H9 (cell line): ENCODE measurements around the gene WDR83. TPM values are rescaled to one million over a fixed set of nuclear protein-coding genes. Genes with fewer than 3 reads are reported as not detected.

Experiments
- DNase-seq: peaks from one replicate; pipeline ENCODE4 v3.0.0-alpha.2; 2017
- H2AFZ ChIP-seq: one replicate; pipeline ENCODE4 v1.6.1; 2013; ENCODE audit warnings: mild to moderate bottlenecking, low read length, control low read depth, moderate library complexity
- H2AK5ac ChIP-seq: 2 replicates; pipeline ENCODE4 v1.6.1; 2013; ENCODE audit warnings: low read length, control low read depth, mixed read lengths; ENCODE audit not compliant: insufficient read length
- H2BK120ac ChIP-seq: one replicate; pipeline ENCODE4 v1.6.1; 2013; ENCODE audit warnings: low read depth, mild to moderate bottlenecking, low read length, control low read depth, inconsistent platforms; ENCODE audit not compliant: poor library complexity, severe bottlenecking
- H2BK12ac ChIP-seq: 2 replicates; pipeline ENCODE4 v1.6.1; 2013; ENCODE audit warnings: low read length, control low read depth, mixed read lengths, low read depth; ENCODE audit not compliant: insufficient read length
- H2BK15ac ChIP-seq: 2 replicates; pipeline ENCODE4 v1.6.1; 2013; ENCODE audit warnings: low read depth, low read length, control low read depth
- H2BK20ac ChIP-seq: one replicate; pipeline ENCODE4 v1.6.1; 2013; ENCODE audit warnings: low read depth, mild to moderate bottlenecking, low read length, control low read depth, inconsistent platforms; ENCODE audit not compliant: poor library complexity, severe bottlenecking
- H2BK5ac ChIP-seq: 2 replicates; pipeline ENCODE4 v1.6.1; 2013; ENCODE audit warnings: low read length, control low read depth, mixed read lengths; ENCODE audit not compliant: insufficient read length
- H3K14ac ChIP-seq: 2 replicates; pipeline ENCODE4 v1.6.1; 2013; ENCODE audit warnings: low read length, control low read depth; ENCODE audit not compliant: insufficient read depth
- H3K18ac ChIP-seq: 2 replicates; pipeline ENCODE4 v1.6.1; 2013; ENCODE audit warnings: low read depth, mild to moderate bottlenecking, mixed read lengths, low read length, control low read depth; ENCODE audit not compliant: insufficient read length
- H3K23ac ChIP-seq: 2 replicates; pipeline ENCODE4 v1.6.1; 2013; ENCODE audit warnings: low read length, control low read depth, mixed read lengths, low read depth; ENCODE audit not compliant: insufficient read length
- H3K23me2 ChIP-seq: 2 replicates; pipeline ENCODE4 v1.6.1; 2013; ENCODE audit warnings: low read depth, mild to moderate bottlenecking, mixed read lengths, low read length, control low read depth; ENCODE audit not compliant: insufficient read length, poor library complexity, severe bottlenecking
- H3K27ac ChIP-seq: 2 replicates; pipeline ENCODE4 v1.5.1; 2013; ENCODE audit warnings: low read length, control low read depth, mixed read lengths, low read depth; ENCODE audit not compliant: insufficient read length
- H3K27me3 ChIP-seq: 2 replicates; pipeline ENCODE4 v1.6.1; 2013; ENCODE audit warnings: low read length, control low read depth, inconsistent platforms; ENCODE audit not compliant: insufficient read depth
- H3K4ac ChIP-seq: 2 replicates; pipeline ENCODE4 v1.6.1; 2013; ENCODE audit warnings: low read depth, mild to moderate bottlenecking, control low read depth, inconsistent platforms, low read length, moderate library complexity
- H3K4me1 ChIP-seq: 2 replicates; pipeline ENCODE4 v1.6.1; 2013; ENCODE audit warnings: low read length, control low read depth, inconsistent platforms; ENCODE audit not compliant: insufficient read depth
- H3K4me2 ChIP-seq: 2 replicates; pipeline ENCODE4 v1.6.1; 2013; ENCODE audit warnings: low read length, control low read depth, mixed read lengths; ENCODE audit not compliant: insufficient read length, insufficient read depth
- H3K56ac ChIP-seq: 2 replicates; pipeline ENCODE4 v1.6.1; 2013; ENCODE audit warnings: low read depth, mild to moderate bottlenecking, mixed read lengths, low read length, control low read depth; ENCODE audit not compliant: insufficient read length
- H3K79me1 ChIP-seq: 2 replicates; pipeline ENCODE4 v1.6.1; 2013; ENCODE audit warnings: low read depth, mild to moderate bottlenecking, moderate library complexity, low read length, control low read depth, inconsistent platforms; ENCODE audit not compliant: insufficient read depth, poor library complexity, severe bottlenecking
- H3K79me2 ChIP-seq: 2 replicates; pipeline ENCODE4 v1.6.1; 2013; ENCODE audit warnings: low read length, control low read depth, inconsistent platforms; ENCODE audit not compliant: insufficient read depth
- H3K9ac ChIP-seq: 2 replicates; pipeline ENCODE4 v1.6.1; 2013; ENCODE audit warnings: low read length, control low read depth, mixed read lengths; ENCODE audit not compliant: insufficient read length; ENCODE audit errors: extremely low read depth
- H3K9me3 ChIP-seq: one replicate; pipeline ENCODE4 v1.6.1; 2013; ENCODE audit warnings: low read depth, low read length, inconsistent platforms; ENCODE audit not compliant: control insufficient read depth
- H3T11ph ChIP-seq: one replicate; pipeline ENCODE4 v1.6.1; 2013; ENCODE audit warnings: mild to moderate bottlenecking, low read length, control low read depth, inconsistent platforms
- H4K20me1 ChIP-seq: one replicate; pipeline ENCODE4 v1.6.1; 2013; ENCODE audit not compliant: control insufficient read depth, insufficient read length, insufficient read depth
- H4K5ac ChIP-seq: 2 replicates; pipeline ENCODE4 v1.6.1; 2013; ENCODE audit warnings: low read depth, mild to moderate bottlenecking, mixed read lengths, low read length, control low read depth; ENCODE audit not compliant: insufficient read length
- H4K8ac ChIP-seq: replicated peaks from 2 replicates; pipeline ENCODE4 v1.6.1; 2013; ENCODE audit warnings: low read length, control low read depth, mixed read lengths, low read depth; ENCODE audit not compliant: insufficient read length
- H4K91ac ChIP-seq: 2 replicates; pipeline ENCODE4 v1.6.1; 2013; ENCODE audit warnings: low read depth, mild to moderate bottlenecking, moderate library complexity, mixed read lengths, low read length, control low read depth; ENCODE audit not compliant: insufficient read length
- H3K27ac Mint-ChIP-seq, 3 experiments: 2 replicates in 2 of 3; 3 replicates in 1 of 3; pipeline ENCODE4 v1.8.0; 2020 to 2021; ENCODE audit warnings: mixed read lengths in 3 of 3, mild to moderate bottlenecking in 1 of 3, moderate library complexity in 1 of 3
- H3K27me3 Mint-ChIP-seq: 2 replicates; pipeline ENCODE4 v1.8.0; 2021; ENCODE audit warnings: low read depth, mild to moderate bottlenecking, moderate library complexity, mixed read lengths
- H3K36me3 Mint-ChIP-seq, 3 experiments: 2 replicates in 2 of 3; 3 replicates in 1 of 3; pipeline ENCODE4 v1.8.0; 2020 to 2021; ENCODE audit warnings: low read depth in 3 of 3, mixed read lengths in 3 of 3; ENCODE audit not compliant: insufficient read depth in 1 of 3
- H3K4me1 Mint-ChIP-seq, 2 experiments: 2 replicates each; pipeline ENCODE4 v1.8.0; 2020; ENCODE audit warnings: mixed read lengths in 2 of 2
- H3K4me3 Mint-ChIP-seq, 2 experiments: 2 replicates in 1 of 2; 3 replicates in 1 of 2; pipeline ENCODE4 v1.8.0; 2020 to 2021; ENCODE audit warnings: mild to moderate bottlenecking in 2 of 2, mixed read lengths in 2 of 2, moderate library complexity in 1 of 2
- H3K9me3 Mint-ChIP-seq, 2 experiments: 2 replicates in 1 of 2; 3 replicates in 1 of 2; pipeline ENCODE4 v1.8.0; 2020; ENCODE audit warnings: mild to moderate bottlenecking in 2 of 2, mixed read lengths in 2 of 2, moderate library complexity in 1 of 2
- WGBS: extraction: QIAGEN DNeasy Blood & Tissue Kit; methylation state at CpG from one replicate; pipeline ENCODE4 v1.1.7; 2013; ENCODE audit warnings: missing lambda C conversion rate, low lambda C conversion rate, mixed read lengths; ENCODE audit not compliant: insufficient read length; ENCODE audit errors: extremely low coverage; 5-methylcytosine and 5-hydroxymethylcytosine counted together
- total RNA-seq: library from RNA; stranded (reverse); gene quantifications from 2 replicates; pipeline ENCODE4 v1.2.1, GENCODE V29; 2021
- TF ChIP-seq, protein P1 (sequence below): fragments of 200-600 bp; sonication (generic); conservative IDR thresholded peaks from 3 replicates; pipeline ENCODE4 v1.8.0; 2021; ENCODE audit warnings: antibody characterized with exemption, mild to moderate bottlenecking

Gene WDR83
- total RNA-seq, 1 experiment from 2014 or later, result 21.0 TPM

DNA sequence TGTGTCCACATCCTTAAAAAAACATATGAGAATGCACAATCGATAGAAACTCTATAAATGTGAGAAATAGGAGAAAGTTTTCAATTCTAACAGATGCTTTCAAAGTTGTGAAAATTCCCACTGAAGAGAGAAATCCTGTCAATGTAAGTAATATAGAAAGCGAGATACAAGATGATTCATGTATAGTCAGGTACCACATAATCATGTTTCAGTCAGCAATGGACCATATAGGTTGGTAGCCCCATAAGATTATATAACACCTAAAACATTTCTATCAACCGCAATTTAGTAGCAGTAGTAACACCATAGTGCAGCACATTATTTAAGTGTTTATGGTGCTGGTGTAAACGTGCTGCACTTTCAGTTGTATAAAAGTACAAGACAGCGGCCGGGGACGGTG is 37.4 kb upstream of the WDR83 start:
- Histone ChIP-seq H2BK12ac (no peak overlapping the region), H3K18ac (no peak overlapping the region), H2BK20ac (no peak overlapping the region), H3T11ph (no peak overlapping the region), H2BK15ac (no peak overlapping the region), H3K4ac (no peak overlapping the region), H2AK5ac (no peak overlapping the region), H4K91ac (no peak overlapping the region), H4K5ac (no peak overlapping the region), H3K14ac (no peak overlapping the region), H2AFZ (no peak overlapping the region), H3K4me1 (no peaks in the 10 kb centered on the region), H3K79me1 (no peaks in the 10 kb centered on the region), H3K27me3 (no peaks in the 10 kb centered on the region), H3K9me3 (peaks cover 38% of the 10 kb centered on the region), H3K27ac (no peak overlapping the region), H2BK5ac (no peak overlapping the region), H4K8ac (no peak overlapping the region), H3K79me2 (no peaks in the 10 kb centered on the region), H4K20me1 (no peaks in the 10 kb centered on the region), H3K4me2 (no peak overlapping the region), H3K56ac (no peak overlapping the region), H3K23me2 (no peaks in the 10 kb centered on the region), H2BK120ac (no peak overlapping the region), H3K23ac (no peak overlapping the region), H3K9ac (no peak overlapping the region)
- Mint-ChIP-seq H3K9me3 (peaks cover 53 to 54% of the 10 kb centered on the region in 2 experiments), H3K27ac (no peak overlapping the region), H3K36me3 (peaks cover 65 to 75% (median 66%) of the 10 kb centered on the region in 3 experiments), H3K4me3 (no peak overlapping the region), H3K4me1 (no peaks in the 10 kb centered on the region), H3K27me3 (no peaks in the 10 kb centered on the region; the same call in 1 of the 2 replicates)
- DNase-seq, result no peak
- TF ChIP-seq, protein P1, sequence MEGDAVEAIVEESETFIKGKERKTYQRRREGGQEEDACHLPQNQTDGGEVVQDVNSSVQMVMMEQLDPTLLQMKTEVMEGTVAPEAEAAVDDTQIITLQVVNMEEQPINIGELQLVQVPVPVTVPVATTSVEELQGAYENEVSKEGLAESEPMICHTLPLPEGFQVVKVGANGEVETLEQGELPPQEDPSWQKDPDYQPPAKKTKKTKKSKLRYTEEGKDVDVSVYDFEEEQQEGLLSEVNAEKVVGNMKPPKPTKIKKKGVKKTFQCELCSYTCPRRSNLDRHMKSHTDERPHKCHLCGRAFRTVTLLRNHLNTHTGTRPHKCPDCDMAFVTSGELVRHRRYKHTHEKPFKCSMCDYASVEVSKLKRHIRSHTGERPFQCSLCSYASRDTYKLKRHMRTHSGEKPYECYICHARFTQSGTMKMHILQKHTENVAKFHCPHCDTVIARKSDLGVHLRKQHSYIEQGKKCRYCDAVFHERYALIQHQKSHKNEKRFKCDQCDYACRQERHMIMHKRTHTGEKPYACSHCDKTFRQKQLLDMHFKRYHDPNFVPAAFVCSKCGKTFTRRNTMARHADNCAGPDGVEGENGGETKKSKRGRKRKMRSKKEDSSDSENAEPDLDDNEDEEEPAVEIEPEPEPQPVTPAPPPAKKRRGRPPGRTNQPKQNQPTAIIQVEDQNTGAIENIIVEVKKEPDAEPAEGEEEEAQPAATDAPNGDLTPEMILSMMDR, result no peak
- no CpG with 5 or more reads among the region's 7 CpGs for WGBS
